ENCODE measurements around the gene ZNF816. TPM values are rescaled to one million over a fixed set of nuclear protein-coding genes. Genes with fewer than 3 reads are reported as not detected.

The ZNF816 gene
- total RNA-seq, 4 donors from 2014 or later: 6.0 to 150 (median 13.9) TPM

- in situ Hi-C loops (cut with MboI; ENCODE audit: low pct_ligation_motif_present in 1 of 4, low pct_unique_long_range_greater_than_20kb in 1 of 4, low sequenced_read_pairs in 3 of 4): no loop called here
- no peak overlapping the region for H3K27ac ChIP-seq
- H3K27me3 ChIP-seq: no peaks in the 10 kb centered on the region
- H3K36me3 ChIP-seq: no peaks in the 10 kb centered on the region
- no peak for DNase-seq
- no peaks in the 10 kb centered on the region for H3K9me3 ChIP-seq
- WGBS, 2 donors (ENCODE audit: low coverage in 1 of 2): 49% methylated on average over 5 of the region's 5 CpGs; no CpG with 5 or more reads in 1 of the 2 donors
- intact Hi-C loops (cut with DNase I; ENCODE audit: low total_unique reads): no loop called here
- no peak overlapping the region for H3K4me3 ChIP-seq
- no peaks in the 10 kb centered on the region for H3K4me1 ChIP-seq
- TF ChIP-seq POLR2A (IDR thresholded peaks at IDR 0.05) (no peak), POLR2AphosphoS5 (IDR thresholded peaks at IDR 0.05) (no peak), CTCF (IDR thresholded peaks at IDR 0.05) (no peak), EP300 (IDR thresholded peaks at IDR 0.05; ENCODE audit: low read depth) (no peak)
Measured at GRCh38 chr19:53007606-53008005, 44.9 kb upstream of the ZNF816 start.

- Histone ChIP-seq H3K36me3 (no peaks in the 10 kb centered on the region), H3K27ac (no peak overlapping the region), H3K9me3 (no peaks in the 10 kb centered on the region), H3K4me1 (no peaks in the 10 kb centered on the region), H3K27me3 (no peaks in the 10 kb centered on the region), H3K4me3 (no peak overlapping the region)
- WGBS, 2 donors (ENCODE audit: low coverage in 1 of 2): 67 to 70% methylated on average over 4 to 7 of the region's 7 CpGs
- intact Hi-C loops (cut with DNase I; ENCODE audit: low total_unique reads) (no loop called here), in situ Hi-C loops (cut with MboI; ENCODE audit: low pct_ligation_motif_present in 1 of 4, low pct_unique_long_range_greater_than_20kb in 1 of 4, low sequenced_read_pairs in 3 of 4) (no loop called here)
- no peak for DNase-seq
- TF ChIP-seq POLR2AphosphoS5 (IDR thresholded peaks at IDR 0.05): no peak
- no peak for TF ChIP-seq POLR2A (IDR thresholded peaks at IDR 0.05)
- TF ChIP-seq EP300 (IDR thresholded peaks at IDR 0.05; ENCODE audit: low read depth): no peak
- TF ChIP-seq CTCF (IDR thresholded peaks at IDR 0.05): no peak
Measured at GRCh38 chr19:53007200-53007599, 44.5 kb upstream of the ZNF816 start.

- DNase-seq: no peak
- intact Hi-C loops (cut with DNase I; ENCODE audit: low total_unique reads): no loop called here
- in situ Hi-C loops (cut with MboI; ENCODE audit: low pct_ligation_motif_present in 1 of 4, low pct_unique_long_range_greater_than_20kb in 1 of 4, low sequenced_read_pairs in 3 of 4): no loop called here
- Histone ChIP-seq H3K36me3 (no peaks in the 10 kb centered on the region), H3K9me3 (no peaks in the 10 kb centered on the region), H3K4me3 (no peak overlapping the region), H3K4me1 (no peaks in the 10 kb centered on the region), H3K27ac (no peak overlapping the region), H3K27me3 (no peaks in the 10 kb centered on the region)
- TF ChIP-seq POLR2AphosphoS5 (IDR thresholded peaks at IDR 0.05) (no peak), POLR2A (IDR thresholded peaks at IDR 0.05) (no peak), EP300 (IDR thresholded peaks at IDR 0.05; ENCODE audit: low read depth) (no peak), CTCF (IDR thresholded peaks at IDR 0.05) (no peak)
- WGBS, 2 donors (ENCODE audit: low coverage in 1 of 2): 79% methylated on average over 5 of the region's 5 CpGs; no CpG with 5 or more reads in 1 of the 2 donors
Measured at GRCh38 chr19:53004242-53004641, 41.6 kb upstream of the ZNF816 start.

- H3K4me3 ChIP-seq: no peak overlapping the region
- intact Hi-C loops (cut with DNase I; ENCODE audit: low total_unique reads): no loop called here
- H3K27ac ChIP-seq: no peak overlapping the region
- no peaks in the 10 kb centered on the region for H3K36me3 ChIP-seq
- no peaks in the 10 kb centered on the region for H3K27me3 ChIP-seq
- in situ Hi-C loops (cut with MboI; ENCODE audit: low pct_ligation_motif_present in 1 of 4, low pct_unique_long_range_greater_than_20kb in 1 of 4, low sequenced_read_pairs in 3 of 4): no loop called here
- TF ChIP-seq POLR2AphosphoS5 (IDR thresholded peaks at IDR 0.05) (no peak), EP300 (IDR thresholded peaks at IDR 0.05; ENCODE audit: low read depth) (no peak), CTCF (IDR thresholded peaks at IDR 0.05) (no peak), POLR2A (IDR thresholded peaks at IDR 0.05) (no peak)
- no peak for DNase-seq
- no peaks in the 10 kb centered on the region for H3K4me1 ChIP-seq
- H3K9me3 ChIP-seq: no peaks in the 10 kb centered on the region
- WGBS, 2 donors (ENCODE audit: low coverage in 1 of 2): 23 to 41% methylated on average over 2 of the region's 2 CpGs
Measured at GRCh38 chr19:53002479-53002878, 39.8 kb upstream of the ZNF816 start.
